GM20000 (cell line): ENCODE data around the gene C10orf90.

Experiments
- DNase-seq: peaks from one replicate; pipeline ENCODE4 v3.0.0; 2012; ENCODE audit warnings: low spot score
- CTCF ChIP-seq: IDR thresholded peaks from 2 replicates; pipeline ENCODE4 v1.5.1; 2012; ENCODE audit warnings: mild to moderate bottlenecking, control low read depth; ENCODE audit errors: extremely low read depth, missing control alignments

Gene C10orf90

GRCh38 chr10:126702181-126702580 is 31.7 kb upstream of the C10orf90 start:
- no peak for TF ChIP-seq CTCF
- no peak for DNase-seq

DNA sequence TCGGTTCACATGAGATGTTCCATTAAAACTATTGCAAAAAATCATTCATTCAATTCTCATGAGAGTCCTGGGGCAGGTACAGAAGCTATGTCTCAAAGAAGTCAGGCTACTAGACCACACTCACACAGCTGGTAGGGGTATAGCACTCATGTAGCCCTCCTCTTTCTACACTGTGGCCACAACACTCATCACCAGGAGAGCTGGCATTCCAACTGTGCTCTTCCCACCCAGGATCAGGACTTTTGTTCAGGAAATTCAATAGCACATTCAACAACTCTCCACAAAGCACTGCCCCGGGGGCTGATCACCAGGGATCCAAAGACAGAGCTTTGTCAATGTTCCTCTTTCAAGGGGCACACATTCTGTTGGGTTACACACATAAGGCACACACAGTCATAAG is 31.0 kb upstream of the C10orf90 start:
- DNase-seq = no peak
- TF ChIP-seq CTCF = no peak

DNA sequence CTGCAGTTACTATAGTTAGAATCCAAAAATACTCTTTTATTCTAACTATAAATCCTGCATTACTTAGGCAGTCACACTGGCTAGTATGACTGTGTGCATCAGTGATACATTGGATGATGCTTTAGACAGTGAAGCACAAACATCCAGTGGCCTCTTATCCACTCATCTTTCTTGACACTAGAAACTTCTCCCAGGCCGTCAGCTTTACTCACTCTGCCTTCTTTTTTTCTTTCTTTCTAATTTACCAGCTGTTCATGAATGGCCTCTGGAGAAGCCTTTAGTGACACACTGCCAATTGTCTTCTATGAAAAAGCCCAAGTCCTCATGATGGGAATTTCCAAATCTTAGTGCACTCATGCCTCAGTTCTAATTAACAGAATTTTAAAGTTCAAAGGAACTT is 26.2 kb upstream of the C10orf90 start:
- TF ChIP-seq CTCF = no peak
- no peak for DNase-seq

GRCh38 chr10:126691456-126691855 is 21.0 kb upstream of the C10orf90 start:
- no peak for TF ChIP-seq CTCF

DNA sequence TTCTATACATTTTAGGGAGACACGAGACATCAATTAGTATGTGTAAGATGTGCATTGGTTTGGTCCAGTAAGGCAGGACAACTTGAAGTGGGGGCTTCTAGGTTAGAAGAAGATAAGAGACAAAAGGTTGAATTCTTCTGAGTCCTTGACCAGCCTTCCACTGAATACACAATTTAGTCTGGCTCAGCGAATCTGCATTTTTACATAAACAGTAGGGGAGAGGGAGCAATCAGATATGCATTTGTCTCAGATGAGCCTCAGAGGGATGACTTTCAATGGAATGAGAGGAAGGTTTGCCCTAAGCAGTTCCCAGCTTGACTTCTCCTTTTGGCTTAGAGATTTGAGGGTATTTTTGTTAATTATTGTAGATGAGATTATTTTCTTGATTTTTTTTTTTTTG is 20.0 kb upstream of the C10orf90 start:
- DNase-seq = no peak
- TF ChIP-seq CTCF = no peak

More at GRCh38 chr10:126691456-126691855, 21.0 kb upstream of the C10orf90 start:
- DNase-seq = no peak

DNA sequence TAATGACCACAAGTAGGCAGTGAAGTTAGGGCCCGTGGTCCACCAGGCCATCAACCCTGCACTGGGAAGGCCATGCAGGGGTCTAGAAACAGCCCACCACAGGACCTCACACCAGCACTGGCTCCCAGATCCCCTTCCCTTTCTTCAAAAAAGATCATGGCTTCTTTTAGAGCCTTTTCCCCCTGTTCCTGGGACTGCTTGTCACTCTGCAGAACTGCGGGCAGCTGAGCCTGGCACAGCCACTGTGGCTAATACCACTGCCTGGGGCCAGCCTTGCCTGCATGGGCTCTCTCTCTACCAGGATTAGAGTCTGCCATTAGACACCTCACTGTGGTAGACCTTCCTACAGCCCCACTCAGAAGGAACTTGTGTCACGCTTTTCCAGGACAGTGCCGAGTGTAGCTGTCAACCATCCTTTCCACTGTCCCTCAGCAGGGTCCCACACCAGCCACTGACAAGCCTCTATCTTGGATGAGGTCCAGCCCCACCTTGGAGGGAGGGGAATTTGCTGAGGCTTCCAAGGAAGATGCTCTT is 19.0 kb upstream of the C10orf90 start:
- DNase-seq = no peak
- no peak for TF ChIP-seq CTCF

DNA sequence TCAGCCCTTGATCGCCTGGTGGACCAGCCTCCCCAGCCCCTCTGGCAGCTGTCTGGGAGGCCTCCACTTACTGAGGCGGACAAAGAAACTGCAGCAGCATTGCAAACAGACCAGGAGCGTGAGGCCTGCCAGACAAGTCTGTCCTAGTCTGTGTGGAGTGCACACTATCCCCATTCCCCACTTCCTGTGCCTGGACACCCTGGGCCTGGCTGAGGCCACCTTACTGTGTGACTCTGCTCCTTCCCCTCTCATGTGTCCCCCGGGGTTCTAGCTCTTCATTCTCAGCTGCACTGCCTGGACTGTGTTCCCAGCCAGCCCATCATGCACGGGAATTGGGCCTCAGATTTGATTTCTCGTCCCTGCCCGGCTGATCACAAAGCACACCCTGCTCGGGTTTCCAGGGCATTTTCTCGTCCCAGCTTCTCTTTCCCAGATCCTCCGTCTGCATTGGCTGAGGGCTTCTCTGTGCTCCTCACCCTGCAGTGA is 16.7 kb upstream of the C10orf90 start:
- DNase-seq = no peak
- no peak for TF ChIP-seq CTCF
